UCSD-AML1 (cell line): Measurements from ENCODE around the gene FOXB2.
"Not testable (repeated sequence)": the region's sequence is repeated elsewhere in the genome, so short reads cannot be mapped to it uniquely, and the experiment has no call there.

Experiments used
- DNase-seq: peaks from one replicate; lab custom pipeline; 2025; ENCODE audit not compliant: unreplicated experiment; lab: John Stamatoyannopoulos, UW

The FOXB2 gene

DNA sequence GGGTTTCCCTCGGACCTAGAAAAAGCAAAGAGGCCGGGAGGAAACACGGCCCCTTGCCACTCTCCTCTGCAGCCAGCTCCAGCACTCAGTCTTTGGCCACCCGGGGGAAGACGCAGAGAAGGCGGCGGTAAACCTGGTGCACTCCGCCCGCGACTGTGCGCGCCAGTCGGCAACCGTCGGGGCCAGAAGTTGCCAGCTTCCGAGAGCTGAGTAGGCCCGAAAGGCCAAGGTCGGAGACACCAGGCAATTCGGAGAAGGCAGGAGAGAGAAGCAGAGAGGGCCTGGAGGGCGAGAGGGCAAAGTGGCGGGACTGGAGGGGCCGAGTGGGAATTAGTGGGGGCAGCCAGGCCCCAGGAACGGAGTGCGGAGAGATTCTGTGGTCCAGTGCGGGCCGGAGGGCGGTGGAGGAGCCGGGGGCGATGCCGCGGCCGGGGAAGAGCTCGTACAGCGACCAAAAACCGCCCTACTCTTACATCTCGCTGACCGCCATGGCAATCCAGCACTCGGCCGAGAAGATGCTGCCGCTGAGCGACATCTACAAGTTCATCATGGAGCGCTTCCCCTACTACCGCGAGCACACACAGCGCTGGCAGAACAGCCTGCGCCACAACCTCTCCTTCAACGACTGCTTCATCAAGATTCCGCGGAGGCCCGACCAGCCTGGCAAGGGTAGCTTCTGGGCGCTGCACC lies at the start of gene FOXB2:
TSS of gene FOXB2 (plus strand) at position 420 of the 690 bp plus-strand sequence. CDS start at position 420, 0 bp downstream.
- no peak for DNase-seq

DNA sequence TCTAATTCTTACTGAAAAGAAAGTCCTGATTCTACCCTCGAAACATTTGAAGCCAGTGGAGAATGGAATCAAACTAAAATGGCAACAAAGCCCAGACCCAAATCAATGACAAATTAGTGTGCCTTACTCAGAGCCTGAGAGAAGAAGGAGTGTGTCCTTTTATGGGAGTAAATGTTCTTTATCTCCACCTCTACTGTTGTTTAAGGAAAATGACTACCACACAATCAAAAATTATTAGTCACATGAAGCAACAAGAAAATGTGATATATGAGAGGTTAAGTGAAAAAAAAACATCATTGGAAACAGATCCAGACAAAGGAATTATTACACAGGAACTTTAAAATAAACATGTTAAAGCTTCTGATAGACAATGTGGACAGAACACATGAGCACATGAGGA lies 49.7 kb upstream of the FOXB2 start:
- no peak for DNase-seq

DNA sequence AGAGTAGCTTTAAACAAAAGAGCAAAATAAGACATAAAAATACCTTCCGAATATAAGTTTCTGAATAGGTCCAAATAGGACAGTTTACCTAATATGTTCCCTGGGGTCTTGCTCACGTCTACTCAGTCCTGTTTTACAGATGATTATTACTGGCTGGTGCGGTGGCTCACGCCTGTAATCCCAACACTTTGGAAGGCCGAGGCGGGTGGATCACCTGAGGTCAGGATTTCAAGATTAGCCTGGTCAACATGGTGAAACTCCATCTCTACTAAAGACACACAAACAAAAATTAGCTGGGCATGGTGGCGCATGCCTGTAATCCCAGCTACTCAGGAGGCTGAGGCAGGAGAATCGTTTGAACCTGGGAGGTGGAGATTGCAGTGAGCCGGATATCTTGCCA lies 40.6 kb upstream of the FOXB2 start:
- not testable (repeated sequence) for DNase-seq

GRCh38 chr9:76980566-76980965 lies 38.9 kb upstream of the FOXB2 start:
- no peak for DNase-seq

- no peak for DNase-seq
These were observed 35.0 kb upstream of the FOXB2 start for GRCh38 chr9:76984486-76984885.

GRCh38 chr9:76985581-76985980 lies 33.9 kb upstream of the FOXB2 start:
- DNase-seq = no peak

DNA sequence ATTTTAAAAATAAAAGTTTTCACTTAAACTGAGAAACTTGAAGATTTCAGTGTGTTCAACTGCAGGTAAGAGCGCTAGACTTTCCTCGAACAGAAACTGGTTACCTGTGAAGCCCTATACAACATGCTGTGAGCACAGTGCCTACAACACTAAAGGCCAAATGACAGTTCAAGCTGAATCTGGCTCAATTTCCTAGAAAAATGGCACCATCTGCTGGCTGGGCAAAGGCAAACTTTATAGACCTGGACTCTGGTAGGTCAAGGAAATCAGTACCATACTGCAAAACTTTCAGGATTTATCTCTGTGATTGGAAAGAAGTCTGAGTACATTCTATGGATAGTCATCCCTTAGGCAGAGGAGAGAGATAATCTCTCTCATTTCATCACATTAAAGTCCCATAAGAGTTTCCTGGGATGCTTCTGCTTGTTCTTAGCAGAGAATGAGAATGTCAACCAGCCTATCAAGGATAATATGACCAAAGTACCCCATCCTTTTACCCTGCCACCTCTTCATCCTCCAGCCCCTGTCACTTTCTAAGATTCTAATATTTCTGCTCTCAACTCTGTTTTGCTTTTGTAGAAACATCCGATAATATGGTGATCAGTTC lies 31.8 kb upstream of the FOXB2 start:
- DNase-seq = no peak

DNA sequence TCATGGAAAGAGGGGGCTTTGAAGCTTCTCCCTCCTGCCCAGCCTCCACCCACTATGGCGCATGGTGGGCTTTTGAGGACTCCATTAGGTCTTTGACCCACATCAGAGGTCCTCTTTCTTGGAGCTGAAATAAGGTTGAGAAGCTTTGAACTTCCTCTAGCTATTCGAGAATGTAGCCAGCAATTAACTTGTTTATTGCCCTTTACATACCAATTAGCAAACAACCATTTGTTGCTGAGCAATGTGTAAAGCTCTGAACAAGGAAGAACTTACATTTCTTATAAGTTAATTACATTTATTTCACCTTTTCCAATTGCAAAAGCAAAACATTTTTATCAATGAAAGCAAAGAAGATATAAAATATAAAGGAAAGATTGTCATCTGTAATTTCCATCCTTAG lies 30.5 kb upstream of the FOXB2 start:
- DNase-seq = no peak

DNA sequence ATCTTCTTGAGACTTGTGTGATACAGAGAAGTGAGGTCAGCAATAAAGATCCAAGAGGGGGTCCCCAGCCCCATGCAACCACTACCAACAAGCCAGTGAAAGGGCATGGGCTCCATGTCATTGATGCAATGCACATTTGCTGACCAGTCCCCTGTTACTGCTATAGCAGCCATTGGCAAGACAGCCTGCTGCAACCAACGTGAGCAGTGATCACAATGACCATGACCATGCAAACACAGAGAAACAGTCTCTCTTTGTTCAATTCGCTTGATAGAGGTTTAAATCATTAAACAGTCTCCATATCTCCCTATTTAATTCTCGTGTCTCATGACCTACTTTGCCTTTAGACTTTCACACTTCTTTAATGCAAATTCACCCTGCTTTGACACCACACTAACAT lies 30.0 kb upstream of the FOXB2 start:
- no peak for DNase-seq

DNA sequence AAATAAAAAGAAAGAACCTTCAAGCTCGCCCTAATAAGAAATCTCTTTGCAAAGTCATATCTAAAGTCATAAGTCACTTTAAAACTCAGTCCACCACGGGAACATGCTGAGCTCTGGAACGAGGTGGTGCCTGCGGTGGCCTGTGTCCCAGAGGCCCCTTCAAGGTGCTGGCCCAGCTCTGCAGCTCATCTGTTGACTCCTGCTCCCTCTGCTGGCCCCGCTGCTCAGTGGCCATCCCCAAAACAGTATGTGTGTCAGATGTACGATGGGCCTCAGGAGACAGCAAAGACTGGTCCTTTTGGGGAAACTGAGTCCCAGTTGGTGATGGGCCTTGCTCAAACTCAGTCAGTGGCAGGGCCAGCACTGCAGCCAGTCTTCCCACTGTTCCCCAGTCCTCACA lies 22.8 kb upstream of the FOXB2 start:
- DNase-seq = peak; percentile 15

DNA sequence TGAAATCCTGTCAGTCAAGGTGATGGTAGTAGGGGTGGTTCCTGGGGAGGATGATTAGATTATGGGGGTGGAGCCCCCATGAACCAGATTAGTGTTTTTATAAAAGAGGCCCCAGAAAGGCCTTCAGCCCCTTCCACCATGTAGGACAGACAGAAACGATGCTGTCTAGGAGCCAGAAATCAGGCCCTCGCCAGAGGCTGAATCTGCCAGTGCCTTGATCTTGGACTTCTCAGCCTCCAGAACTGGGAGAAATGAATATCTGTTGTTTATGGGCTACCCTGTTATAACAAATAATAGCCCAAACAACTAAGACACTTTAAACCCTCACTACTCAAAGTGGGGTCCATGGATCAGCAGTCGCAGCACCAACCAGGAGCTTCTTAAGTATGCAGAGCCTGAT lies 20.2 kb upstream of the FOXB2 start:
- no peak for DNase-seq

- DNase-seq = no peak
These were observed 19.1 kb upstream of the FOXB2 start for GRCh38 chr9:77000330-77000729.

- no peak for DNase-seq
These were observed 16.1 kb upstream of the FOXB2 start for GRCh38 chr9:77003366-77003765.

GRCh38 chr9:77005216-77005615 lies 14.2 kb upstream of the FOXB2 start:
- no peak for DNase-seq

- no peak for DNase-seq
These were observed 8.9 kb upstream of the FOXB2 start for GRCh38 chr9:77010527-77010926.

DNA sequence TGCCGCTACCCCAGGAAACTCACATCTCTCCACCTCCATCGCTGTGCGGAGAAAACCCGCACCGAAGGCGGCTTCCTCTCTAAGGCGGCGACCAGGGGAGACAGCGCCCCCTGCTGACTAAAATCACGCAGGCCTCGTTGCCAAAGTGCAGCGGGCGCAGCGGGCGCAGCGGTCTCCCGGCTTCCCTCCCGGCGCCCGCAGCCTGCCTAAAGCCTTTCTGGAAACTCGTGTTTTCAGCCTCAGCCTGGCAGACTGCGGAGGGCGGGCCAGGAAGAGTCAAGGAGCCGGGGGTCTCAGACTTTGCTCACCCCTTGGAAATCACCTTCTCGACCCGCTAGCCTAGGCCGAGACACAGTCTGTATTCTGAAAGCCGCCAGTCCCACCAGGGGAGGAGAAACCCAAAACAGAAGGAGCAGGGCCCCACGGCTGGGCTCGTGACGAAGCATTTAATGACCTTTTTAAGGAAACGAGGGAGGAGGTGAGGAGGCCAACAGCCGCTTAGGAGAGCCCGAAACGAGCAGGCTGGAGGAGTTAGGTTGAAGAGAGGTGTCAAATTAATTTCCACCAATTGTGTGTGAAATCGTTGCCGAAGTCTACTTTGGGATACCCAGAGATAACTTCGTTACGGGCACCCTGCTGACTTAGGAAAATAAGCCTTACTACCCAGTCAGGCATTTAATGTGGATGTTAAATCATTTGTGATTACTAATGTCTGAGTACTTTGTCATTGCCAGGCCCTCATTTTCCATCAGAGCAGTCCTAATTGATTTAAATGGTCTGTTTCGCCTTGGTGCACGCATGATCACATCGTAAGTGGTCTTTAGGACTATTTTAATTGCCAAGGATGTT lies 7.3 kb upstream of the FOXB2 start:
- DNase-seq = peak; percentile 65

DNA sequence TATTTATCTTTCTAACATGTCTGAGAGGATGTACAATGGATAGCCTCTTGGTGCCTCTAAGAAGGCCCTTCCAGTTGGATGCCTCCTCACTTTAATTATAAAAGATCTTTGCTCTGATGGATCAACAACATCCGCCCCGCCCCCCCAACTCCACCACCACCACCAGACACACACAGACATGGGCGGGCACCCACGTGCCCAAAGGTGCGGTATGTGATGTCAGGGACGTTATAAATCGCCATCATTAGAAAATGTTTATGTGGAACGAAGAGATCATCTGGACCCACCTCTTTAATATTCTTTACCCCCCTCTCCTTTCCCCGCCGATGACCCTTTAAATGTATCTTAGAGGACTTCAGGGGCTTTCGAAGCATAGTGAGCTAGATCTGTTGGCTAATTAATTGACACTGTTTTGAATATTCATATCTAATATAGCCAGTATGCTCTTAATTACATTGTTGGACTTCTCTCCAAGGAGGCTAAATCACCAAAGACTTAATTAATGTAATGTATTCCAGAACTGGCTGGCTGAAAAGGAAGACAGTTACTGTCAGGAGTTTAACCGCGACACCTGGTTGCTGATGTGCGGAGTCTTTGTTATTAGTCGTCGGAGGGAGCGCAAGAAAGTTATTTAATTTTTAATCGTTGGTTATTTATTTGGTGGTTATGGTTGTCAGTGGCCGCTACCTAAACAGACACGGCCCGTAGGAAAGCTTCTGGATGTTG lies 6.1 kb upstream of the FOXB2 start:
- no peak for DNase-seq

DNA sequence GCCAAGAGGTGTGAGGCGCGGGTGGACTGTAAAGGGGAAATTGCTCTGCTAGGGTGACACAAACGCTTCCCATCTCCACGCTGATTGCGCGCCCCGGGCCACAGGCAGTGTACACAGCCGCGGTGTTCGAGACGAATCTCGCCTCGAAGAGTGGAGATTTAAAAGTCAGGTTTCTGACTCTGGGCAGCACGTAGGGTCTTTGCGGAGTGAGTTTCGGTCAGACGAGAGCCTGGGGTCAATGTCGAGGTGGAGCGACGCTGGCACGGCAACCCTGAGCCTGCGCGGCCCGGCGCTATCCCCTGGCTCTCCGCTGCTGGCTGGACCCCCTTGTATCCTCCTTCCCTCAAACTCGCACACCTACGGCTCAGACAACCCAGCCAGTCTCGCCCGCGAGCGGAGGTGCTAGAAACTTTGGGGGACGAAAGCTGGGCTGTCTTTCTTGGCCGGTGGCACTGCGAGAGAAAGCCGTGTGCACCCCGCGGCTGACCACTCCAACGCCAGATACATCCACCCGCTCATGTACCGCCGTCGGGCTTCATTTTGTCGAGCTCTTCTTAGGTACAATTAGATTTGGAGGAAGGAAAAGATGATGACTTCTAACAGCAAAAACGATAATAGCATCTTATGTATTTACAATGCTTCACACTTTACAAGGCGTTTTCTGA lies 5.4 kb upstream of the FOXB2 start:
- no peak for DNase-seq

- no peak for DNase-seq
These were observed 4.7 kb upstream of the FOXB2 start for GRCh38 chr9:77014597-77015263.

GRCh38 chr9:77015327-77016048 lies 4.0 kb upstream of the FOXB2 start:
- no peak for DNase-seq
